ENCODE results near the gene FBXW12. TPM values are rescaled to one million over a fixed set of nuclear protein-coding genes. Genes with fewer than 3 reads are reported as not detected.

Gene FBXW12
- total RNA-seq (2022; extraction: Qiagen RNA extraction; ENCODE audit: low read depth) = not detected in 5 replicates

DNA sequence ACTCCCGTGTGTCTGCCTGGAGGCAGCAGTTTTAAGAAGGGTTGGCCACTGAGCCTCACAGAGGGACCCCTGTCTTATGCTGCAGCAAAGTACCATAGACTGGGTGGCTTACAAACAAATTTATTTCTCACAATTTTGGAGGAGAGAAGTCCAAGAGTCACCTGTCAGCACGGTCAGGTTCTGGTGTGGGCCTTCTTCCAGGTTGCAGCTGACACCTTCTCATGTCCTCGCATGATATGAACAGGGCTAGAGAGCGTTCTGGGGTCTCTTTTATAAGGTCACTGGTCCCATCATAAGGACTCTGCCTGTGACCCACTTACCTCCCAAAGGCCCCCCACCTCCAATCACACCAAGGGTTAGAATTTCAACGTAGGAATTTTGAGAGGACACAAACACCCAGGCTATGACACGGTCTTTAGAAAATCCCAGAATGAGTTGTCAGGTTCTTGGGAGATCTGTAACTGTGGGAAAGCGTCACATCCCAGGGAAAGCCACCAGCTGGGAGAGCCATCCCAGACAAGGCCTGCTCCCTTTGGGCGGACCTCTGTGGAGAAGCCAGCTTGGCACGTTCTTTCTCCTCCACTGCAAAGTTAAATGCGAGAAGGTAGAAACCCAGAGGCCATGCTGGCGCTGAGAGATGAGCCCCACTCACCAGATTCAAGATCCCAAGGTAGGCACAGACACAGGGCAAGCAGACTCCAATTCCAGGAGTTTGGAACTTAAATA, at the start of gene FBXW12:
Gene FBXW12 (plus strand): TSS at position 569 of the 726 bp plus-strand sequence. CDS start 549 bp downstream, outside the sequence.

GRCh38 chr3:48333346-48334245, 38.4 kb upstream of the FBXW12 start, which contains the start of gene SPINK8:
TSS of gene SPINK8 (minus strand) at chr3:48333661. CDS start at chr3:48328341, 5,320 bp downstream.

GRCh38 chr3:48429960-48430707, 58.1 kb downstream of the FBXW12 start, which contains the start of gene PLXNB1:
TSS of gene PLXNB1 (minus strand) at chr3:48430086. CDS start at chr3:48424611, 5,475 bp downstream.

GRCh38 chr3:48439820-48440589, 68.0 kb downstream of the FBXW12 start, which contains the start of the genes CCDC51 and TMA7:
TSS of gene CCDC51 (minus strand) at chr3:48440119. CDS start at chr3:48435128, 4,991 bp downstream.
TSS of gene TMA7 (plus strand) at chr3:48440257. CDS start at chr3:48440297, 40 bp downstream.

Other genes with a start within 250 kb of the FBXW12 start
- gene CDC25A, start 183.8 kb upstream of the FBXW12 start, total RNA-seq (2022; extraction: Qiagen RNA extraction; ENCODE audit: low read depth) = 8.4 to 10.6 TPM (median 8.9 TPM) in 5 replicates
- gene CAMP, start 148.7 kb upstream of the FBXW12 start, total RNA-seq (2022; extraction: Qiagen RNA extraction; ENCODE audit: low read depth) = not detected in 5 replicates
- gene ZNF589, start 131.1 kb upstream of the FBXW12 start, total RNA-seq (2022; extraction: Qiagen RNA extraction; ENCODE audit: low read depth) = 2.3 to 2.7 TPM (median 2.5 TPM) in 5 replicates
- 21.6 to 28.9 TPM (median 22.7 TPM) in 5 replicates for gene NME6, start 70.9 kb upstream of the FBXW12 start, total RNA-seq (2022; extraction: Qiagen RNA extraction; ENCODE audit: low read depth)
- gene SPINK8, start 38.6 kb upstream of the FBXW12 start, total RNA-seq (2022; extraction: Qiagen RNA extraction; ENCODE audit: low read depth) = not detected in 5 replicates
- gene PLXNB1, start 57.9 kb downstream of the FBXW12 start, total RNA-seq (2022; extraction: Qiagen RNA extraction; ENCODE audit: low read depth) = 14.6 to 17.8 TPM (median 16.9 TPM) in 5 replicates
- 25.3 to 29.7 TPM (median 26.2 TPM) in 5 replicates for gene CCDC51, start 67.9 kb downstream of the FBXW12 start, total RNA-seq (2022; extraction: Qiagen RNA extraction; ENCODE audit: low read depth)
- 276 to 367 TPM (median 288 TPM) in 5 replicates for gene TMA7, start 68.0 kb downstream of the FBXW12 start, total RNA-seq (2022; extraction: Qiagen RNA extraction; ENCODE audit: low read depth)
- gene ATRIP, start 74.5 kb downstream of the FBXW12 start, total RNA-seq (2022; extraction: Qiagen RNA extraction; ENCODE audit: low read depth) = 7.9 to 10.4 TPM (median 8.4 TPM) in 5 replicates
- gene SHISA5, start 132.0 kb downstream of the FBXW12 start, total RNA-seq (2022; extraction: Qiagen RNA extraction; ENCODE audit: low read depth) = 95.8 to 129 TPM (median 122 TPM) in 5 replicates
- gene PFKFB4, start 184.6 kb downstream of the FBXW12 start, total RNA-seq (2022; extraction: Qiagen RNA extraction; ENCODE audit: low read depth) = 9.0 to 14.2 TPM (median 13.2 TPM) in 5 replicates
- gene UCN2, start 191.6 kb downstream of the FBXW12 start, total RNA-seq (2022; extraction: Qiagen RNA extraction; ENCODE audit: low read depth) = 8.0 to 10.3 TPM (median 8.5 TPM) in 5 replicates
- gene COL7A1, start 223.1 kb downstream of the FBXW12 start, total RNA-seq (2022; extraction: Qiagen RNA extraction; ENCODE audit: low read depth) = 138 to 185 TPM (median 169 TPM) in 5 replicates
- gene UQCRC1, start 237.4 kb downstream of the FBXW12 start, total RNA-seq (2022; extraction: Qiagen RNA extraction; ENCODE audit: low read depth) = 162 to 219 TPM (median 177 TPM) in 5 replicates
- not detected in 5 replicates for gene TMEM89, start 249.6 kb downstream of the FBXW12 start, total RNA-seq (2022; extraction: Qiagen RNA extraction; ENCODE audit: low read depth)

Measured in A549 treated with GW870086 at 1 μM for 4 hours (cell line).